SIG-M5 treated with dmso at 0.1 percent for 504 hours (cell line): ENCODE results near the gene MRM2.
A peak's percentile ranks its signal among the peaks of the same experiment; 100 is the strongest.

Experiments
- DNase-seq: peaks from one replicate; lab custom pipeline; 2025; ENCODE audit not compliant: unreplicated experiment; lab: John Stamatoyannopoulos, UW

MRM2 gene

GRCh38 chr7:2241580-2242540 is at the start of gene MRM2, which contains the start of gene NUDT1:
TSS of gene MRM2 (minus strand) at chr7:2242205. CDS start at chr7:2242169, 36 bp downstream.
TSS of gene NUDT1 (plus strand) at chr7:2242226. CDS start at chr7:2244575, 2,349 bp downstream.
- DNase-seq = peak; percentile 62

DNA sequence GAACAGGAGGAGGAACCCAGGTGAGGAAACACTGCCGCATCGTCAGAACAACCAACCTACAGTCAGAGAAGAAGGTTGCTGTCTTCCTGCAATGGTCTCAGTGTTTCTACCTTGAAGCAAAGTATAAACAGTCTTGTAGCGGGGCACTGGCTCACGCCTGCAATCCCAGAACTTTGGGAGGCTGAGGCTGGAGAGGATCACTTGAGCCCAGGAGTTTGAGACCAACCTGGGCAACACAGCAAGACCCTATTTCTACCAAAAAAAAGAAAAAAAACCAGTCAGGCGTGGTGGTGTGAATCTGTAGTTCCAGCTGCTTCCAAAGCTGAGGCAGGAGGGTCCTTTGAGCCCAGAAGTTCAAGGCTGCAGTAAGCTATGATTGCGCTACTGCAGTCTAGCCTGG is 48.9 kb upstream of the MRM2 start:
- no peak for DNase-seq

DNA sequence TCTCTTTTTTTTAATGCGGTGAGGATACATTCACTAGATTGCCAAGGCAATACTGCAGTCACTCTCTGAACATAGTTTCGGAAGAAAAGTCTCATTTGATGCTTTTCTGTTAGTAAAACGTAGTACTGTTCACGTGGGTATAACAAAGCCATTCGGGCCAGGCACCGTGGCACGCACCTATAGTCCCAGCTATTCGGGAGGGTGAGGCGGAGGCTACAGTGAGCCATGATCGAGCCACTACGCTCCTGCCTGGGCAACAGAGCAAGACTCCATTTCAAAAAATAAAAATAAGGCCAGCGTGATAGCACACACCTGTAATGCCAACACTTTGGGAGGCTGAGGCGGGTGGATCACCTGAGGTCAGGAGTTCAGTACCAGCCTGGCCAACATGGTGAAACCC is 47.6 kb upstream of the MRM2 start:
- no peak for DNase-seq

- DNase-seq = no peak
Observed at GRCh38 chr7:2289111-2289586, 47.1 kb upstream of the MRM2 start.

- DNase-seq = no peak
Observed at GRCh38 chr7:2288503-2288902, 46.5 kb upstream of the MRM2 start.

- DNase-seq = no peak
Observed at GRCh38 chr7:2287745-2288144, 45.7 kb upstream of the MRM2 start.

DNA sequence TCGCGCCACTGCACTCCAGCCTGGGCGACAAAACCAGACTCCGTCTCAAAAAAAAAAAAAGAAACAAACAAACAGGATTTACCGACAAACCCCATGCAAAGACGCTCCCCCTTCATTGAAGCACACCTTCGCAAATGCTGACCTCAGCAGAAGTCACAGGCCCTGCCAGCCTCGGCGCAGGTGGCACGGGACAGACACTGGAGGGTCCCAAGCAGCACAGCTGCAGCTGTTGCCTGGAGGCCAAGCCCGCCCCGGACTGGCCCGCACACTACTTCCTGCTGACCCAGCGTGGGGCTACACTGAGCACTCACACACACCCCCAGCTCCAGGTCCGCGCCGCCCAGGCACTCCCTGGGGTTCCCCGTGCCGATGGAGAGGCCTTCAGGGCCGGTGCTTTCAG is 41.1 kb upstream of the MRM2 start:
- DNase-seq = no peak

DNA sequence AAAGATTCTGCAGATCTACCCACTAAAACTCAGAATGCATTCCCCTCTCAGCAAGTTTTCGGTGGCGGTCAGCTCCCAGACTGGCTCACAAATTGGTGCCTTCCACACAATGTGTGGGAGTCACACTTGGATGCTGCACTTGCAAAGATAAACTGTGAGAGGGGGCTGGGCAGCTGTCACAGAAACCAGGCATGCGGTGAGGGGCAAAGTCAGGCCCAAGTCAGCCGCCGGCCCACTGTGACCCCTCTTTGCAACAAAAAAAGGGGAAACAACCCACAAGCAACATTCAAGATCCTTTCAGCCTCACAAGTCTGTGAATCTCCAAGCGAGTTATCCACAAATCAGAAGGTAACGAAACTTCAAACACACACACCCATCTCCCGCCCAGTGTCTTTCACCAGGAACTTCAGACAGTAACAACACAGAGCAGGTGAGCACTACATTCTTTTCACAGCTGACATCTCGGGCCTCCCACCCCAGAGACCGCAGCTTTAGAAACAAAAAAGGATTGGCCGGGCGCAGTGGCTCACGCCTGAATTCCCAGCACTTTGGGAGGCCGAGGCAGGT is 40.3 kb upstream of the MRM2 start:
- no peak for DNase-seq

- DNase-seq = no peak
Observed at GRCh38 chr7:2281541-2281940, 39.5 kb upstream of the MRM2 start.

GRCh38 chr7:2280424-2280823 is 38.4 kb upstream of the MRM2 start:
- DNase-seq = no peak

DNA sequence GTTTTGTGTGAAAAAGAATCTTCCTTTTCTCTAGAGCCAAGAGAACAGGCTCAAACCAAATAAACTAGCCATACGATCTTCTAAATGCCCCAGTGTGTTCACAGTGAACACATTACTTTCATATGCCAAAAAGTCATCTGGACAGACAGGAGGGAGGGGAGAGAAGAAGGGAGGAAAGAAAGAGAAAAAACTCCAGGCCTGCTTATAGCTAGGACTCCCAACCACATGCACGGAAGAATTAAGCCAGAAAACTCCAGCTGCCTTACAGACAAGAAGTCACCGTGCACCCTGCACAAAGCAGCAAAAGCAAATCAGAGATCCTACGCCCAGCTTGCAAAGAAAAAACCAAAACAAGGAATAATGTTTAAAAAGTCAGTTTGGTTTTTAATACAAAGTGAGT is 37.9 kb upstream of the MRM2 start:
- no peak for DNase-seq

GRCh38 chr7:2278026-2278425 is 36.0 kb upstream of the MRM2 start:
- DNase-seq = no peak

DNA sequence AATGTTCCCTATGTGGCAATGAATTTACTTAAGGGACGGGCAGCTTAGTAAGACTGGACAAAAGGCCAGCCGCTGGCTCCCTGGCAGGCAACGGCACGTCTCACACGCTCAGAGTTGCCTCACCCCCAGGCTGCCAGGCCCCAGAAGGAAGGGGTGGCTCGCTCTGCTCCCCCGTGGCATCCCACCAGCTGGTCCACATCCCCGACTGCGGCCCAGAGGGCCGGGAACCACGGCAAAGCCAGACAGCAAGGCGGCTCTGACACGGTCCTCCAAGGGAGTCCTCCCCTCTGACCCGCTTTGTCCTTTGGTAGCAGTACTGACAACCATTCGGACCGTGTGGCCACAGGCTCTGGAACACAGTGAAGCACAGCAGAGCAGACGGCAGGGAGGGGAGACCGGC is 34.1 kb upstream of the MRM2 start:
- no peak for DNase-seq

DNA sequence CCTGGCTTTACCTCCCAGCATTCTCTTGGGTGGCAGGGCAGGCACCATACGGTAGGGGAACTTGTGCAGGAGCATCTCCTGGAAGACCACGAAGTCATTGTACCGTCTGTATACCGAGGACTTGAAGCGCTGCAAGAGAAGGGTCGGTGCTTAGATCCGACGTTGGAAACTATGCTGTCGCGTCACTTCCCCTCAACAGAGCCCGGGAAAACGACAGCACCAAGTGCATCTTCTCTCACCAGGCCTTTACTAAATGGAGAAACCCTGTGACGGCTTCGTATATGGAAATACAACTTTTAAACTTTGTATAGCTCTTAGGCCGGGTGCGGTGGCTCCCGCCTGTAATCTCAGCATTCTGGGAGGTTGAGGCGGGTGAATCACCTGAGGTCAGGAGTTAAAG is 33.1 kb upstream of the MRM2 start:
- no peak for DNase-seq

DNA sequence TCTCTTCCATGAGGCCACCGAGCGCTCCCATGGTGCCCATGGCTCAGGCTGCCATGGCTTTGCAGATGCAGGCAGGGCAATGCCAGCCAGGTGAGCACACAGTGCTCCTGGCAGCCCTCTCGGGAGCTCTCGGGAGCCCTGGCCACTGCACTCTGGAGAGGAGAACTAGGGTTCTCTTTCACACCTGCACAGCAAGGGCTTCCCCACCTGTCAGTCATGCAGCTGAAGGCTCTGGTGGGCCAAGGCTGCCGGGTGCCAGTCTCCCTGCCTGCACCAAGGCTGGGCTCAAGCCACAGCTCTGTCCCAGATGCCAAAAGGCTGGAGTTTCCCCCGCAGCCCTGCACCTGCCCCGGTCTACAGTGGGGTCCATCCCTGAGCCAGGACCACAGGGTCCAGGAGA is 32.7 kb upstream of the MRM2 start:
- no peak for DNase-seq

DNA sequence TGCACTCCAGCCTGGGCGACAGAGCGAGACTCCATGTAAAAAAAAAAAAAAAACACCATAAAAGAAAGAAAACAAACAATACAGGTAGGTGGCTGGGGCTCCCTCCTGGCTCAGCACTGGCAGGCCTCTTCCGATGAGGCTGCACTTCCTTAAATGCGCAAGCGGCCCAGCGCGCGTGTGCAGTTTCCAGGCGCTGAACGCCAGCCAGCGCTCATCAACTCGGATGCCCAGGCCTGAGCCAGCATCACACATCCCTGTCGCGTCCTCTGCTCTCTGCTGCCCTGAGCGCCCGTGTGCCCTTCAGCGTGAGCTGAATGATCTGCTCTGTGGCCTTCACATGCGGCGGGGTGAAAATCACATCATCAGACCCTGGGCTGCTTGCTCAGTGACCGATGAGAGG is 31.9 kb upstream of the MRM2 start:
- no peak for DNase-seq

GRCh38 chr7:2272031-2272430 is 30.0 kb upstream of the MRM2 start:
- DNase-seq = no peak

GRCh38 chr7:2271273-2272026 is 29.4 kb upstream of the MRM2 start:
- no peak for DNase-seq

GRCh38 chr7:2270495-2270894 is 28.5 kb upstream of the MRM2 start:
- DNase-seq = no peak

GRCh38 chr7:2269991-2270460 is 28.0 kb upstream of the MRM2 start:
- DNase-seq = no peak
